ENCODE results near the gene SPAG6.

DNA sequence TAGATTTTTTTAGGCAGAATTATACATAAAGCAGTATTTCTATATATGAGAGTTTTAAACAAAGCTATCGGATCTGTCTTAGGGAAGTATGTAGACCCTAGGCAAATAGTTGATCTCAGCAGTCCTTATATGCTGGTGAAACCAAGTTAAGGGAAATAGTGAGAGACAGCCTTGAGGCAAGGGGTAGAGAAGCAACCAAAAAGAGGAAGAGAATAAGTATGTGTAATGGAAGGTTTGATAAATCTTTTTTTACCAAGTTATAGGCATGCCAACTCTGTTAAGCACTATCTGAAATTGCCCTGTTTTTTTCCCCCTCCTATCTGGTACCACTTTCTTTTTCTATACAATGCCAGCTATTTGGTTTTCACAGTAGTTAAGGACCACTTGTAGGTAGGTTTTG, 19.9 kb downstream of the SPAG6 start:
- no peak for TF ChIP-seq EZH2 (IDR thresholded peaks at IDR 0.05; ENCODE audit: borderline replicate concordance, low read depth, low read length, severe bottlenecking)
- TF ChIP-seq, protein P1, sequence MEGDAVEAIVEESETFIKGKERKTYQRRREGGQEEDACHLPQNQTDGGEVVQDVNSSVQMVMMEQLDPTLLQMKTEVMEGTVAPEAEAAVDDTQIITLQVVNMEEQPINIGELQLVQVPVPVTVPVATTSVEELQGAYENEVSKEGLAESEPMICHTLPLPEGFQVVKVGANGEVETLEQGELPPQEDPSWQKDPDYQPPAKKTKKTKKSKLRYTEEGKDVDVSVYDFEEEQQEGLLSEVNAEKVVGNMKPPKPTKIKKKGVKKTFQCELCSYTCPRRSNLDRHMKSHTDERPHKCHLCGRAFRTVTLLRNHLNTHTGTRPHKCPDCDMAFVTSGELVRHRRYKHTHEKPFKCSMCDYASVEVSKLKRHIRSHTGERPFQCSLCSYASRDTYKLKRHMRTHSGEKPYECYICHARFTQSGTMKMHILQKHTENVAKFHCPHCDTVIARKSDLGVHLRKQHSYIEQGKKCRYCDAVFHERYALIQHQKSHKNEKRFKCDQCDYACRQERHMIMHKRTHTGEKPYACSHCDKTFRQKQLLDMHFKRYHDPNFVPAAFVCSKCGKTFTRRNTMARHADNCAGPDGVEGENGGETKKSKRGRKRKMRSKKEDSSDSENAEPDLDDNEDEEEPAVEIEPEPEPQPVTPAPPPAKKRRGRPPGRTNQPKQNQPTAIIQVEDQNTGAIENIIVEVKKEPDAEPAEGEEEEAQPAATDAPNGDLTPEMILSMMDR (IDR thresholded peaks at IDR 0.05; ENCODE audit: borderline replicate concordance, extremely low read depth, low read length, poor library complexity, severe bottlenecking), result no peak
